Stimulated activated CD8-positive, alpha-beta memory T cell treated with anti-CD3 and anti-CD28 coated beads, Interleukin-7, amount 100 ng/mL, for 24 hours (primary cell): ENCODE results near the gene FZD7.

Source experiments
- DNase-seq: peaks from one replicate; pipeline ENCODE4 v3.0.0-alpha.2; 2020; ENCODE audit warnings: low read depth

FZD7 gene

DNA sequence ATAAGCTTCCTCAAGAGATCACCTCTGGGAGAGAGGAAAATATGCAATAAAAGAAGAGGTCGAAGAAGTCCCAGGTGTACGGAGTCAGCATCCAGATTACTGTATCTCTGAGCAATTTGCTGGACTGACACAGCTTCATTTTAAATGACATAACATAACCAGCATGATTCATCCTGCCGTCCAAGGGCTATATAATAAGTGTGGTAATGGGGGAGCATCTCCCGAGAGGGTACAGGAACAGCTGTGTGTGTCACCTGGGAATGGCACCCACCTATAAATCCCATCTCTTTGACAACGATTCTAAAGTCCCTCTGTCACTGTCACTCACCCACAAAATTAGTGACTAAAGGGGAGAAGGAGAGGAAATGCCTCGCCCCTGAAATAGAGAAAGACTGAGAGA is 19.3 kb upstream of the FZD7 start:
- no peak for DNase-seq

DNA sequence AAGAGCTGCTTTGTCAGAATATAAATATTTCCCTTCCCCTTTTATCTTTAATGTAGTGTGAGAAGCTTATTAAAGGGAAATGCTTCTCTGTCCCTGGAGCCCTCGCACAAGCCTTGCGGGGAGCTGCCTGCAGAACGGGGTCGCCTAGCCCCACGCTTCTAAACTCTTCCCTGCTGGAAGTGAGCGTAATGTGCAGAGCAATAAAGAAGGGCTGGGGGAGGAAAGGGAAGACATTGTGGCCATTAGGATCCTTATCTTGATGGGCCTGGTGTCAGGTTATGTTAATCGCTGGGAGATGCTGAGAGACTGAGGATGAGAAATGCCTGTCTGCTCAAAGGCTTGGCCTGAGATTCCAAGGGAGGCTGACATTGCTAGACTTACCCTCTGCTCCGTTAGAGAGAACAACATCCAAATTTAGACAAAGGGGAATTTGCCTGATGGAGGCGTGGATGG is 18.9 kb upstream of the FZD7 start:
- DNase-seq, result no peak

DNA sequence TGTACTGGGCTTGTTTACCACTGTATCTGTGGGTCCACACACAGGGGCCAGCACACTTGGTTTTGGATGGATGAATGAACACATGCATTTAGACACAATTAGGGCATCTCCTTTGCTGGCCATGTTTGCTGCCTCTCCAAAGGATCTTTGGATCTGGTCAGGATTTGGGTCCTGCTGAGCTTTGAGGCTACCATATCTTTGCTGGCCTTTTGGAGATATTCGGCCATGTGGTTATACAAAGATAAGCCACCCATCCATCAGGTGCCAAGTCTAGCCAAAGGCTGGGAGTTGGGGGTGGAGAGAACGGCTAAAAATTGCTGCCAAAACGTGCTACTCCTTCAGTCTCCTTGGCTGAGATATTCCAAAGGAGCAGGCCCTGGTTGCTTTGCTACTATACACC is 18.2 kb upstream of the FZD7 start:
- DNase-seq, result no peak

DNA sequence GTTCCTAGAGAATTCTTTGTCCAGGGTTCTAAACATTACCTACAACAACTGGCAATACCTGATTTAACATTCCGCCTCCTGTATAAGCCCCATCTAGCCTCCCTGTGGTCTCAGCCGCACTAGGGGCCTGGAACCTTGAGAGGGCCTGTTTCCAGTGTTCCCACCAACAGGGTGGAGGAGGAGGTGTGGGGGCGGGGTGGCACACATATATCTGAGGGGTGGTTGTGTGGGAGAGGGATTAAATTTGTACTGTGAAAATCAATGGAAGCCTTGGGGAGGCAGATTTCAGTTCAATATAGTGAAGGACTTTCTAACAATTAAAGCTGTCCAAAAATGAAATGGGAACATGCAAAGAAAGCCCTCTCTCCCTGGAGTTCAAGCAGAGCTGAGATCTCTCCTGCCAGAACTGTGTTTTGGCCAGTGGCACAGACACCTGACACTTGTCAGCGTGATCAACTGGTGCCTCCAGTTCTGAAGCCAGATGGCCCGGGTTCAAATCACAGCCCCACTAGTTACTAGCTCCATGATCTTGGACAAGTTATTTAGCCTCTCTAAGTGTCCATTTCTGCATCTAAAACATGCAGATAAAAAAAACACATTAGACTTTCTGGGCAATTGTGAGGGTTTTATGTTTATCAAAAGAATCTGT is 17.0 kb upstream of the FZD7 start:
- no peak for DNase-seq

DNA sequence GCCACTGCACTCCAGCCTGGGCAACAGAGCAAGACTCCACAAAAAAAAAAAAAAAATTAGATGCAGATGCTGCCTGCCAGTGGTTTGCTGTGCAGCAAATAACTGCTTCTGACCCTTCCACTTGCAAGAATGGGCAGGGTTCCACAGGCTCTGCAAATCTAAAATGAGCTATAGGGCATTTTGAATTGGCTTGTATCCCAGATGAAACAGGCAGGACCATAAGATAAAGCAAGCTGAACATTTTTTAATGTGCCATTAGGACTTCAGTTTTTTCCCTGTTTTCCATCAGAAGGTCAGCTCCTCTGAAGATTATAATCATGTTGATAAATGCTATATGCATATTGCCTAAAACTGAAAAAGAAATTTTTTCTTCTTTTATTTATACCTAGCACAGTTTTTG is 15.7 kb upstream of the FZD7 start:
- DNase-seq, result no peak

DNA sequence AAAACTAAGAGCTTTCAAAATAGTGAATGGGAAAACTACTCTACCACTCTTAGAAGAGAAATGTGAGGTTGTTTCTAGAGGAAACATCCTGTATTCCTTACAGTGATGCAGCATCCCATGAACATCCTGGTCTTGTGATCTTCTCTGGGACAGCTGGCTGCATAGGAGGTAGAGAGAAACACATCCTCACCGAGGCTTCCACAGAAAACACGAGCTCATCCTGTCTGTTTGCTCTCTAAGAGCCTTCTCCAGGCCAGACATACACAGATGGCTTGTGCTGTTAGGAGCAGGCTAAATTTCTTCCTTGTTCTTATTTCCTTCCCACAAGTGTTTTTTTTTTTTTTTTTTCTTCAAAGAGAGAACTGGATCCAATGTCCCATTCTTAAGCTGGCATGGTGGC is 14.7 kb upstream of the FZD7 start:
- DNase-seq, result no peak

DNA sequence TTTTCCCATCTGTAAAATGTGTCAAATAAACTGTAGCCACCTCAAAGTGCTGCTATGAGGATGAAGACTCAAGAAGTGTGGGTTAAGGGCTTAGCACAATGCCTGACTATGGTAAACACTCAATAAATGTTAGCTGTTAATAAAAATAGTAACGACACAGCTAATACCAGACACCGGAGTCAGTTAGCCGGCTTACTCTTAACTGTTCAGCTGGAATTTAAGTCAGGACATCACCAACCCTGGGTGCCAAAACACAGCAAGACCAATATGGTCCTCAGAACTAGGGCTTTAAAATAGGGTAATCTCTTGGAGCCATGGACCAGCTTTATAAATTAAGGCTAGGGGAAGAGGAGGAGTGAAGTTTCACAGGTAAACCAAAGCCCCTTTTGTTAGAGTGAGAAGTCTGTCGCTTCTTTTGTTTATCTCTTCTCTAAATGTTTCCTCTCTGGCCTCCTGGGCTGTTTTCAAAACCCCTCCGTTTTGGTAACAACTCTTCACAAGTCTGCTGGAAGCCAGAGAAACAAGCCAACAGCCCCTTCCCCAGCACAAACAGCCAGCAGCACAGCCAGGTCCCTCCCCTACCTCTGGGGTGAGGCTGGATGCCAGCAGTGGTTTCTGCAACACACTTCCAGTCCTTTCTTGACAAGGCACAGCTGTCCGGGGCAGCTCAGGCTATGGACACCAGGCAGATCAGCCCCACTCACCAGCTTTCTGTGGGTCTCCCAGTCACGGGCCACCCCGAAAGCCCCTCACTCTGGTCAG is 13.8 kb upstream of the FZD7 start:
- no peak for DNase-seq

DNA sequence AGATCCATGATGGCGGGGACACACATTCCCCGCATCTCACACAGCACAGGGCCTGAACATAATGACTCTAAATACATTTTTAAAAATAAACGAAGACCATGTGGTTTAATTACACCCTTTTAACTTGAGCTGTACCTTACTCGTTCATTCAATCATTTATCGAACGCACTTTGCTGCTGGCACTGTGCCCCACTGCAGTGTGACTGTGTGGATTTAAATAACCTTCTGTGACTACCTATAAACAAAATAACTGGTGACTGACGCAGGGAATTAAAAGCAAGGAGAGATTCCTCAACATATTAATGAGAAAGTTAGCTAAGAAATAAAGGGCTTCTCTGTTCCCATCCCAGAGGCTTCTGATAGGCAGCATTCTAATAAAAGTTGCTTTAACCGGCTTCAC is 10.9 kb upstream of the FZD7 start:
- no peak for DNase-seq

DNA sequence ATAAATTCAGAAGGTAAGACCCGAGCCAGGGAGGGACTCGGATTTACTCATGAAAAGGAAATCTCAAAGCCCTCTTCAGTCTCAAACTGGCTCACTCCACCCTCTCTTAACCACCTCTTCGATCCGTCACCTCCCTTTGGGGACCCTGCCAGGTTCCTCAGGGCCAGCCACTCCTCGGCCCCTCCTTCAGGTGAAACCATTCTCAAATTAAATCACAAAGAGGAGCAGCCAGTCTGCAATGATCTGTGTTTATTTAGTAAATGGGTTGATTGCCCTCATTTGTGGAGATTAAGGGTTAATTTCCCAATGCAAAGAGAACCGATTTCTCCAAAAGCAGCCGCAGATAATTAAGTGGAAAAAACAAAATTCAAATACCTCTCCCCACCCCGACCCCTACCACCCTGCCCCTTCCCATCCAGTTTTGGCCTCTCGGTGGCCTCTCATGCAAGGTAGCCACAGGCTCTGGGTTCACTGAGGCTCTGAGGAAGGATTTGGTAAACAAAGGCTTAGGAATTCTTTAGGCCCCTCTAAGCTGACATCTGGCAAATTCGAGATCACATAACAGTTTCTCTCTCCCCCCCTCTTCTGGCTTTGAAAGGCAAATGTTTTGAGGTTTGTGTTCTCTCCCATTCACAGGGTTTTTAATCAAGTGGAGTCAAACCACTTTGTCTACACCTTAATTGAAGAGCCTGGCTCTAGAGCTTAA is 10.3 kb upstream of the FZD7 start:
- DNase-seq, result no peak

DNA sequence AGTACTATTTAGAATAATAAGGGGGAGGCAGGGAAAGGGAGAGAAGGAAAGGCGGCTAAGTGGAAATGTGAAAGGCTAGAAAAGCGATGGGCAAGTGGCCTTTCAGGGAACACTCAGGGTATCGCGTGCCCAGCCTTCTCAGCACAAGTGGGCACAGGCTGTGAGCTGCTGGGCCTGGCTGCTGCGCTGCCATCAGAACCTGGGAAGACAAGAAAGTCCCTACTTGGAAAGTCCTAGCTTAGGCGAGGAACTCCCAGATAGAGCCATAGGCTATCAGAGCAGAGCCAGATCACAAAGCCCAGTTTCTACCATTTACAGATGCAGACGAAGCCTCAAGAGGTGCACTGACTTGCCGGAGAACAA is 9.8 kb upstream of the FZD7 start:
- no peak for DNase-seq

DNA sequence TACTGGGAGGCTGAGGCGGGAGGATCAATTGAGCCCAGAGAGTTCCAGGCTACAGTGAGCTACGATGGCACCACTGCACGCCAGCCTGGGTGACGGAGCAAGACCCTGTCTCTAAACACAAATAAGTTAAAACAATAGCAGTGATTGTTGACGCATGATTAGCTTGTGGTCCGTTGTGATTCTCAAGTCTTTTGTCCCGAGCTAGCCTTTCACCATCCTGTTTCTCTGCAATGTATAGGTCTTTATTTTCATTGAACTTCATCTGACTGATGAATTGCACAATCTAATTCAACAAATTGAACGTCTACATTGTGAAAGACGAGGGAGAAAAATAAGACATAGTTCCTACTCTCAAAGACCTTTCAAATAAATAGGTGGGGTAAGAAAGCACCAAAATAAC is 8.8 kb upstream of the FZD7 start:
- DNase-seq, result no peak

DNA sequence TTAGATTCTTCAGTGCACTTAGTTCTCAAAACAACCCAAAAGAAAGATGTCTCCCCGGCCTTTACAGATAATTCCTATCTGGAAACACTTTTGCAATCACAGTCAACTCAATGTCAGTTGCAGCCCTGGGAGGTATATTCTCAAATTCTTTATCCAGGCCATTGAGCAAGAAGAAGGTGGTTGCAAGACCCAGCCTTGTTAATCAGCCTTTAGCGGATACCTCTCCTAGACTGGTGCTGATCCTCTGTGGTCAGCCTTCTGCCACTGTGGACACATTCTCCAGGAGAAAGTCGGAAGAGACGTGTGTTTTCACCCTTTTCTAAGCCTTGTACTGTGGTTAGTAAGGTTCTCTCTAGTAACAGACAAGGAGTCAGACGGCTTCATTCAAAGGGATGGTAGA is 7.8 kb upstream of the FZD7 start:
- no peak for DNase-seq

DNA sequence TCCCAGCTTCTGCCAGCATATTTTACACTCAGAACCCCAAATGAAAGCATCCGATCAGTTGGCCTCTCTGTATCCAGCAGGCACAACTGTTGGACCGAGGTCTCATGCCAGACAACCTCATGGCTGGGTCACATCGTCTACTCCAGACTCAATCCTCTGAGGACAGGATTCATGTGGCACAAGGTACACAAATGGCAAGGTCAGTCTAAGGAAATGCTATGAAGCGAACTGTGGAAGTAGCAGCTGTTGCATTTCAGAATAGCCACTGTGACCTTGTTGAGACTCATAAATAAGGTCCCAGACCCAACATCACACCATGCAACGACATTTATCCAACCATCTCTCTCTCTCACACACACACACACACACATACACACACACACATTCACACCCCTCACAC is 7.1 kb upstream of the FZD7 start:
- no peak for DNase-seq

DNA sequence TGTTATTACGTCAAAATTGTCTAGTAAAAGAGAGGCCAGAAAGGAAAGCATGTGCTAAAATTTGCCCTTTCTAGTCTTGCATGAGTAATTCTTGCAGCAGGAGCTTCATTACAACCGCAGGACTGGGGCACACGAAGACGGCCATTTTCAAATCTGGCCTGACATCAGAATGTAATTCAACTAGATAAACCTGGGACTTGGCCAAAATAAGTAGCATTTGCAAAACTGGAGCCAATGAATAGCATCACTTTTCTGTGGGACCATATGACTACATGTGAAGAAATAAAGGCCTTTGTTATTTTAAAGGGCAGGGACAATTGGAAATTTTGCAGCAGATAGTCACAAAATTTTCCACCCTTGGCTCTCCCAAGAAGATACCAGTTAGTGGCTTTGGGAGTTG is 3.0 kb upstream of the FZD7 start:
- no peak for DNase-seq

DNA sequence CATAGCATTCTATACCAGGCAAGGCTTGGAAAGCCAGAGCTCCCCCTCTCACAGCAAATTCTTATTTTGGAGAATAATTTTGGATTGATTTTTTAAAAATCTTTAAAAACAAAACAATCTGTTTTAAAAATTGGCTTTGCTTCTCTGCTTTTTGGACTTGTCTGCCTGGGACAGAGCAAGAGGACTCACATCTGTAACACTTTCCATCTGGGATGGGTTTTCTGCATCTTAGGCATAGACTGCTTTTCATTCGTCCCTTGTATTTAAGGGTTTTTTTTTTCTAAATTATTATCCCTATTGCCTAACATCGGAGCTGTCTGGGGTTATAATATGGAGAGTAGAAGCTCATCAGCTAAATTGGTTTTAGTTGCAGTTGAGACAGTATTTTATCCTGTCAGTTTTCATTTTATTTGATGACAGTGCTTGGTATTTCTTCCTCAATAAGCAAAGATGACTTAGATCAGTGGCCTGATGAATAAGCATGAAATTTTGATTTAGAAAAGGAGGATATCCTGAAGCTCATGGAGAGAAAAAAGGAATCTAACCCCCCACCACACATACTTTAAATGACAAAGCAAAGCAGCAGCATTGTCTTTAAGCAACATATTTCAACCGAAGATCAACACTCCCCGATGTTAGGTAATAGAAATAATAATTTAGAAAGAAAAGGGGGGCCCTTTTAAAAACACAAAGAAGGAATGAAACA is 2.3 kb upstream of the FZD7 start:
- no peak for DNase-seq

DNA sequence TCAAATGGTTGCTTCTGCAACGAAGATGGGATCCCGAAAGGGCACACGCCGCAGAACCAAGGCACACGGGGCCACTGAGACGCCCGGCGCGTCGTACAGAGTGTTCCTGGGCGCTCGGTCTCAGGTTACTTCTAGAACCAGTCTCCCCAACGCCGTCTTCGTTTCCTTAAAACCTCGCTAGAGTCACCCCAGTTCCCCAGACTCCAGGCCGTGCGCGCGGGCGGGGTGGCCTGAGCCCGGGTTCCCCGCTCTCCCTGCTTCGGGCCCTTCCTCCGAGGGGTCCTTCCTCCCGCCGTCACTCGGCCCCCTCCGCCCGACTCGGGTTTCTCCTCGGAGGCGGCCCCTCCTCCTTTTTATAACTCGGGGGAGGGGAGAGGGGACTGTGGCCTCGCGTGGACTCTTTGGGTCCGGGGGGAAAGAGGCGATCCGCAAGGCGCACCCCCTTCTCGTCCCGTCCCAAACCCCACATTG is 774 bp upstream of the FZD7 start:
- DNase-seq, result no peak

DNA sequence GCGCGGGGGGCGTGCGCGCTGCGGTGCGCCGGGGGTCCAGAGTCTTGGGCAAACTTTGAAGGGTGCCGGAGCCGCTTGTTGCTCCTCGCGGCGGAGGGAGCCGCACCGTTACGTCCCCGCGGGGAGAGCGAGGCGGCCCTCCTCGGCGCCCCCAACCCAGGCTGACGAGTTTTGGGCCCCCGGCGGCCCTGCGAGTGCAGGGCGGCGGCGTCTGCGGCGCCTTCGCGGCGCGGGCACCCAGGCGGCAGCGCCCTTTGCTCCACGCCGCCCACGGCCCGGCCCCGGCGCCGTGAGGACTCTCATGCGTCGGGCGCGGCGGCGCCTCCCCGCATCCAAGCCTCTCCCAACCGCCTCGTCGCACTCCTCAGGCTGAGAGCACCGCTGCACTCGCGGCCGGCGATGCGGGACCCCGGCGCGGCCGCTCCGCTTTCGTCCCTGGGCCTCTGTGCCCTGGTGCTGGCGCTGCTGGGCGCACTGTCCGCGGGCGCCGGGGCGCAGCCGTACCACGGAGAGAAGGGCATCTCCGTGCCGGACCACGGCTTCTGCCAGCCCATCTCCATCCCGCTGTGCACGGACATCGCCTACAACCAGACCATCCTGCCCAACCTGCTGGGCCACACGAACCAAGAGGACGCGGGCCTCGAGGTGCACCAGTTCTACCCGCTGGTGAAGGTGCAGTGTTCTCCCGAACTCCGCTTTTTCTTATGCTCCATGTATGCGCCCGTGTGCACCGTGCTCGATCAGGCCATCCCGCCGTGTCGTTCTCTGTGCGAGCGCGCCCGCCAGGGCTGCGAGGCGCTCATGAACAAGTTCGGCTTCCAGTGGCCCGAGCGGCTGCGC is 814 bp downstream of the FZD7 start:
- DNase-seq, result no peak

DNA sequence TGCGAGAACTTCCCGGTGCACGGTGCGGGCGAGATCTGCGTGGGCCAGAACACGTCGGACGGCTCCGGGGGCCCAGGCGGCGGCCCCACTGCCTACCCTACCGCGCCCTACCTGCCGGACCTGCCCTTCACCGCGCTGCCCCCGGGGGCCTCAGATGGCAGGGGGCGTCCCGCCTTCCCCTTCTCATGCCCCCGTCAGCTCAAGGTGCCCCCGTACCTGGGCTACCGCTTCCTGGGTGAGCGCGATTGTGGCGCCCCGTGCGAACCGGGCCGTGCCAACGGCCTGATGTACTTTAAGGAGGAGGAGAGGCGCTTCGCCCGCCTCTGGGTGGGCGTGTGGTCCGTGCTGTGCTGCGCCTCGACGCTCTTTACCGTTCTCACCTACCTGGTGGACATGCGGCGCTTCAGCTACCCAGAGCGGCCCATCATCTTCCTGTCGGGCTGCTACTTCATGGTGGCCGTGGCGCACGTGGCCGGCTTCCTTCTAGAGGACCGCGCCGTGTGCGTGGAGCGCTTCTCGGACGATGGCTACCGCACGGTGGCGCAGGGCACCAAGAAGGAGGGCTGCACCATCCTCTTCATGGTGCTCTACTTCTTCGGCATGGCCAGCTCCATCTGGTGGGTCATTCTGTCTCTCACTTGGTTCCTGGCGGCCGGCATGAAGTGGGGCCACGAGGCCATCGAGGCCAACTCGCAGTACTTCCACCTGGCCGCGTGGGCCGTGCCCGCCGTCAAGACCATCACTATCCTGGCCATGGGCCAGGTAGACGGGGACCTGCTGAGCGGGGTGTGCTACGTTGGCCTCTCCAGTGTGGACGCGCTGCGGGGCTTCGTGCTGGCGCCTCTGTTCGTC is 1.7 kb downstream of the FZD7 start:
- DNase-seq, result no peak

DNA sequence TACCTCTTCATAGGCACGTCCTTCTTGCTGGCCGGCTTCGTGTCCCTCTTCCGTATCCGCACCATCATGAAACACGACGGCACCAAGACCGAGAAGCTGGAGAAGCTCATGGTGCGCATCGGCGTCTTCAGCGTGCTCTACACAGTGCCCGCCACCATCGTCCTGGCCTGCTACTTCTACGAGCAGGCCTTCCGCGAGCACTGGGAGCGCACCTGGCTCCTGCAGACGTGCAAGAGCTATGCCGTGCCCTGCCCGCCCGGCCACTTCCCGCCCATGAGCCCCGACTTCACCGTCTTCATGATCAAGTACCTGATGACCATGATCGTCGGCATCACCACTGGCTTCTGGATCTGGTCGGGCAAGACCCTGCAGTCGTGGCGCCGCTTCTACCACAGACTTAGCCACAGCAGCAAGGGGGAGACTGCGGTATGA is 2.3 kb downstream of the FZD7 start:
- no peak for DNase-seq

DNA sequence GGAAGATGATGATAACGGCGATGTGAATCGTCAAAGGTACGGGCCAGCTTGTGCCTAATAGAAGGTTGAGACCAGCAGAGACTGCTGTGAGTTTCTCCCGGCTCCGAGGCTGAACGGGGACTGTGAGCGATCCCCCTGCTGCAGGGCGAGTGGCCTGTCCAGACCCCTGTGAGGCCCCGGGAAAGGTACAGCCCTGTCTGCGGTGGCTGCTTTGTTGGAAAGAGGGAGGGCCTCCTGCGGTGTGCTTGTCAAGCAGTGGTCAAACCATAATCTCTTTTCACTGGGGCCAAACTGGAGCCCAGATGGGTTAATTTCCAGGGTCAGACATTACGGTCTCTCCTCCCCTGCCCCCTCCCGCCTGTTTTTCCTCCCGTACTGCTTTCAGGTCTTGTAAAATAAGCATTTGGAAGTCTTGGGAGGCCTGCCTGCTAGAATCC is 3.0 kb downstream of the FZD7 start:
- no peak for DNase-seq

DNA sequence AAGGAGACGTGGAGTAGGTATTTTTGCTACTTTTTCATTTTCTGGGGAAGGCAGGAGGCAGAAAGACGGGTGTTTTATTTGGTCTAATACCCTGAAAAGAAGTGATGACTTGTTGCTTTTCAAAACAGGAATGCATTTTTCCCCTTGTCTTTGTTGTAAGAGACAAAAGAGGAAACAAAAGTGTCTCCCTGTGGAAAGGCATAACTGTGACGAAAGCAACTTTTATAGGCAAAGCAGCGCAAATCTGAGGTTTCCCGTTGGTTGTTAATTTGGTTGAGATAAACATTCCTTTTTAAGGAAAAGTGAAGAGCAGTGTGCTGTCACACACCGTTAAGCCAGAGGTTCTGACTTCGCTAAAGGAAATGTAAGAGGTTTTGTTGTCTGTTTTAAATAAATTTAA is 3.4 kb downstream of the FZD7 start:
- no peak for DNase-seq
